Measurements from ENCODE around the gene VPS4B.
A peak's percentile ranks its signal among the peaks of the same experiment; 100 is the strongest.

The VPS4B gene

GRCh38 chr18:63433334-63433866 lies 11.1 kb upstream of the VPS4B start:
- TF ChIP-seq, protein P1, sequence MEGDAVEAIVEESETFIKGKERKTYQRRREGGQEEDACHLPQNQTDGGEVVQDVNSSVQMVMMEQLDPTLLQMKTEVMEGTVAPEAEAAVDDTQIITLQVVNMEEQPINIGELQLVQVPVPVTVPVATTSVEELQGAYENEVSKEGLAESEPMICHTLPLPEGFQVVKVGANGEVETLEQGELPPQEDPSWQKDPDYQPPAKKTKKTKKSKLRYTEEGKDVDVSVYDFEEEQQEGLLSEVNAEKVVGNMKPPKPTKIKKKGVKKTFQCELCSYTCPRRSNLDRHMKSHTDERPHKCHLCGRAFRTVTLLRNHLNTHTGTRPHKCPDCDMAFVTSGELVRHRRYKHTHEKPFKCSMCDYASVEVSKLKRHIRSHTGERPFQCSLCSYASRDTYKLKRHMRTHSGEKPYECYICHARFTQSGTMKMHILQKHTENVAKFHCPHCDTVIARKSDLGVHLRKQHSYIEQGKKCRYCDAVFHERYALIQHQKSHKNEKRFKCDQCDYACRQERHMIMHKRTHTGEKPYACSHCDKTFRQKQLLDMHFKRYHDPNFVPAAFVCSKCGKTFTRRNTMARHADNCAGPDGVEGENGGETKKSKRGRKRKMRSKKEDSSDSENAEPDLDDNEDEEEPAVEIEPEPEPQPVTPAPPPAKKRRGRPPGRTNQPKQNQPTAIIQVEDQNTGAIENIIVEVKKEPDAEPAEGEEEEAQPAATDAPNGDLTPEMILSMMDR (IDR thresholded peaks at IDR 0.05; ENCODE audit: low read depth, low read length, missing control alignments) = no peak
- H3K4me3 ChIP-seq (ENCODE audit: low read depth, low read length) = no peak overlapping the region
- DNase-seq (ENCODE audit: low read depth) = no peak

DNA sequence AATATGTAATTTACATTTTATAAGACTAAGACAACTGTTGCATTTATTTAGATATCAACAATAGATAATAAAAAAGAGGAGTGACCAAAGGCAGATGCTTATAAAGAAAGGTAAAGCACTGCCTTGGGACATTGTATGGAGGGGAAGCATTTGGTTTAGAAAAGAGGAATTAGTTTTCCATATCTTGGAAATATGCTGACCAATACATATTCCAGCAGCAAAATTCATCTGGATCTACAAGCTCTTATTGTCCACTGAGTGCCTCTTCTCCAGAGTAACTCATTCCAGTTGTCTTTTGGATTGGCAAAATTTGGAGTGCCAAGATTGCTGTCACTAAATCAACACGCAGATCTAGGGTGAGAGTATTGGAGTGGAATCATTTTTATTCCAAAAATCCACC lies 8.9 kb upstream of the VPS4B start:
- H3K4me3 ChIP-seq (ENCODE audit: low read depth, low read length) = no peak overlapping the region
- DNase-seq (ENCODE audit: low read depth) = no peak
- TF ChIP-seq, protein P1 (IDR thresholded peaks at IDR 0.05; ENCODE audit: low read depth, low read length, missing control alignments) = no peak

DNA sequence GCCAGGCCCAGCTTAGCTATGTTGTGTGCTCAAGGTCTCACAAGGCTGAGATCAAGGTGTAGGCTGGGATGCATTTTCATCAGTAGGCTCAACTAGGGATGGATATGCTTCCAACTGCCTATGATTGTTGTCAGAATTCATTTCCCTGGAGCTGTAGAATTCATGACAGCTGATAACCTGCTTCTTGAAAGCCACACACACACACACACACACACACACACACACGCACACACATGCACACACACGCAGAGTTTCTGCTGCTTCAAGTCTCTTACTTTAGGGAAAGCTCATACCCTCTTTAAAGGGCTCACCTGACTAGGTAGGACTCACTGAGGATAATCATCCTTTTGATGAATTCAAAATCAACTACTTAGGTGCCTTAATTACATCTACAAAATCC lies 8.2 kb upstream of the VPS4B start:
- DNase-seq (ENCODE audit: low read depth) = no peak
- H3K4me3 ChIP-seq (ENCODE audit: low read depth, low read length) = no peak overlapping the region
- TF ChIP-seq, protein P1 (IDR thresholded peaks at IDR 0.05; ENCODE audit: low read depth, low read length, missing control alignments) = no peak

DNA sequence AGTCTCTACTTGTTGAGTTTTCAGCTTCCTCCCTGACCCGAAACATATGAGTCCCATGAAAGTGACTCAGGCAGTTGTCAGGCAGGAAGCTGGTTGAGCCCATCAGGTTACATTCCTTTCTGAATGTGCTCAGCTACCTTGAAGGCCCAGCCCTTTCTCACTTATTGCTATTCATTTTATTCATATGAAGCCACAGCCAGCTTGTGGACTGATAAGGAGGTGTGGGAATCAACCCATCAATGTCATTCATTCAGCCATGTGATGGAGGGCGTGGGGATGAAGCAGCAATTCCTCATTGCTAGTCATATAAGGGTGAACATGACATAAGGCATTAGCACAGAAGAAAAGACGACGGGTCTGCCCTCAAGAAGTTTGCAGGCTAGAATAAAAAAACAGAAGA lies 5.3 kb upstream of the VPS4B start:
- H3K4me3 ChIP-seq (ENCODE audit: low read depth, low read length) = no peak overlapping the region
- no peak for DNase-seq (ENCODE audit: low read depth)
- TF ChIP-seq, protein P1 (IDR thresholded peaks at IDR 0.05; ENCODE audit: low read depth, low read length, missing control alignments) = no peak

DNA sequence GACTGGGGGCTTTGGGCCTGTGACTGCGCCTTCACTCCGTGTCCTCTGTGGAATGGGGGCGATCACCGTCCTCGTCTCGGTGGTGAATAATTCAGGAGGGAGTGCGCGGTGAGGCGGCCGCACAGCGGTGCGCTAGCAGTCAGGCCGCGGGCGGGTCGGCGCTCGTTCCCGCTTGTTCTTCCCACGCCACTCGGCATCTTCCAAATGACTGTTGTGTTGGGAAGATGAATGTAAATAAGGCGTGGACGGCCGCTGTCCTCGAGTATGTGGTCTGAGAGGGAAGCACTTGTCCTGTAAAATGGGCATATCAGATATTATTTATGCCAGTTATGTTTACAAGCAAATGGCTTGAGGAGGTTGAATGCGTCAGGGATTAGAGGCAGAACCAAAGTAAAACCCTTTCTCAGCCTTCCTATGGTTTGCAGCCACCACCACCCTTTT lies 608 bp upstream of the VPS4B start:
- TF ChIP-seq, protein P1 (IDR thresholded peaks at IDR 0.05; ENCODE audit: low read depth, low read length, missing control alignments) = no peak
- no peak for DNase-seq (ENCODE audit: low read depth)
- H3K4me3 ChIP-seq (ENCODE audit: low read depth, low read length) = peak overlapping the region; percentile 90

GRCh38 chr18:63421514-63421913 lies 762 bp downstream of the VPS4B start:
- no peak for DNase-seq (ENCODE audit: low read depth)
- TF ChIP-seq, protein P1 (IDR thresholded peaks at IDR 0.05; ENCODE audit: low read depth, low read length, missing control alignments) = no peak
- peak overlapping the region; percentile 90 for H3K4me3 ChIP-seq (ENCODE audit: low read depth, low read length)

DNA sequence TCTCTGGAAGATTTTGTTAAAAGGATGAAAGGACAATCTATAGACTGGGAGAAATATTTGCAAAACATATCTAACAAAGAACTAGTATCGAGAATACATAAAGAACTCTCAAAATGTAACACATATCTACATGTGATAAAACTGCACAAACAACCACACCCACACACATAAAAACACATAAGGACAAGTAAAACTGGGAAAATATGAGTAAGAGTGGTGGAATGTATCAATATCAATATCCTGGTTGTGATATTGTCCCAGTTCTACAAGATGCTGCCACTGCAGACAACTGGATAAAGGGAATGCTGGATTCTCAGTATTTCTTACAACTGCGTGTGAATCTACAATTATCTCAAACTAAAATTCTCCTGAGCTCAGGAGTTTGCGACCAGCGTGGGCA lies 9.3 kb downstream of the VPS4B start:
- no peak for DNase-seq (ENCODE audit: low read depth)
- TF ChIP-seq, protein P1 (IDR thresholded peaks at IDR 0.05; ENCODE audit: low read depth, low read length, missing control alignments) = no peak
- no peak overlapping the region for H3K4me3 ChIP-seq (ENCODE audit: low read depth, low read length)
